Measurements from ENCODE around the gene SMAD5.

The SMAD5 gene

DNA sequence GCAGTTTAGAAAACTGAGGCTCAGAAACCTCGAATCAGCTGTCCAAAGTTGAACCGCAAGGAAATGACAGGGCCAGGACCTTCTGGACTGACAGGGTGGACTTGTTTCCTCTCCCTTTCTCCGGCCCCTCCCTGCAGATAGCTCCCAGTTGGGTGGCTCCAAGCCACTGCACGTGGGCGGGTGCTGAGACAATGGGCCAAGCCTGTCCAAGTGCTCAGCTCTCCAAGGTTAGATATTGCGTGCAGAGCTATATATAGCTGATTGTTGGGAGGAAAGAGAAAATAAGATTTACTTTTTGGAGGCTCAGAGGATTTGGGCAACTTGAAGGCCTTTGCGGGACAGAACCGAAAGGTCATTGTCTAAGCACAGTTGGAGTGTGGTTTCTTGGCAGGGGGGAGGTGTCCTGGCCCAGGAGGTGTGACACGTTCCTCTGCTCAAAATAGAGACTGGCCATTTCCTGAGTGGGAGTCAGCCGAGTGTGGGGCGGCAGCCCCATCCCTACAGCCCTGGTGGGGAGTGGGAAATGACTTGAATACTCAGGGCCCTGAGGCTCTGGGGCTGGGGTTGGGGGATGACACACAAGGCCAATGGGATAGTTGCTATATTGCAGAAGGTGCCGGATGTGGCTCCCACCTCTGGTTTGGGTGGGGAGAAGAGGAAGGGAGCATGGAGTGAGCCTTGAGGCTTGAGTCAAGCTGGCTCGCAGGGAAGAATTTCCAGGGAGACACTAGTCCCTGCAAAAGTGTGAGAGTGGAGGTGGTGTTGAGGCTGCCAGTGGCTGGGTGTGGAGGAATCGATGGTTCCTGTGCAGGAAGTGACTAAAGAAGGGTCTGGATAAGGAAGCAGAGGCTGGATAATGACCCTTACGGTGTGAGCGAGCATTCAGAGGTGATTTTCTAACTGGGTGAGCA is 44.4 kb upstream of the SMAD5 start:
- H2BK5ac ChIP-seq (ENCODE audit: low read depth, low read length, poor library complexity, severe bottlenecking), result no peak overlapping the region
- no peak for DNase-seq
- no peak overlapping the region for H3K18ac ChIP-seq (ENCODE audit: low read depth in 1 of 2, low read length in 2 of 2)
- peak overlapping the region in 1 of 2 experiments; percentile 42 for H3K4me3 ChIP-seq (ENCODE audit: insufficient read depth in 1 of 2, low read depth in 1 of 2, low read length in 2 of 2)
- no peak overlapping the region for H3K27ac ChIP-seq (ENCODE audit: low read length, poor library complexity, severe bottlenecking)
- no peaks in the 10 kb centered on the region for H3K36me3 ChIP-seq (ENCODE audit: control insufficient read depth in 1 of 2, insufficient read depth in 2 of 2, low read depth in 1 of 2, low read length in 2 of 2)
- no peaks in the 10 kb centered on the region for H3K4me1 ChIP-seq (ENCODE audit: control insufficient read depth, insufficient read depth, low read depth, low read length)
- no peak overlapping the region for H2AK5ac ChIP-seq (ENCODE audit: low read length, severe bottlenecking)
- H3K23ac ChIP-seq (ENCODE audit: low read length in 2 of 2), result no peak overlapping the region
- no peak overlapping the region for H2AFZ ChIP-seq (ENCODE audit: low read depth, low read length)
- H3K79me1 ChIP-seq (replicated peaks; ENCODE audit: low read length, poor library complexity, severe bottlenecking), result no peaks in the 10 kb centered on the region
- H3K14ac ChIP-seq (ENCODE audit: low read length in 2 of 2), result no peak overlapping the region
- no peak overlapping the region for H4K8ac ChIP-seq (ENCODE audit: low read length)
- no peak overlapping the region for H2BK15ac ChIP-seq (ENCODE audit: low read depth, poor library complexity, severe bottlenecking)
- H2BK12ac ChIP-seq (ENCODE audit: low read length in 2 of 2), result no peak overlapping the region
- H4K91ac ChIP-seq (ENCODE audit: low read length), result no peak overlapping the region
- WGBS, result 90% methylated on average over 16 of the region's 16 CpGs
- H3K9me3 ChIP-seq (ENCODE audit: control insufficient read depth, low read length), result no peaks in the 10 kb centered on the region
- H2BK120ac ChIP-seq (ENCODE audit: low read depth, low read length), result no peak overlapping the region
- peaks cover 0 to 15% of the 10 kb centered on the region in 2 experiments for H3K27me3 ChIP-seq (ENCODE audit: control insufficient read depth in 1 of 2, insufficient read depth in 1 of 2, low read length in 2 of 2)
- no peak overlapping the region for H3K4me2 ChIP-seq (ENCODE audit: low read length, poor library complexity, severe bottlenecking)
- H3K9ac ChIP-seq (ENCODE audit: low read length), result peak overlapping the region; percentile 70
- H3K4ac ChIP-seq (ENCODE audit: low read depth in 1 of 2, low read length in 2 of 2), result no peak overlapping the region

DNA sequence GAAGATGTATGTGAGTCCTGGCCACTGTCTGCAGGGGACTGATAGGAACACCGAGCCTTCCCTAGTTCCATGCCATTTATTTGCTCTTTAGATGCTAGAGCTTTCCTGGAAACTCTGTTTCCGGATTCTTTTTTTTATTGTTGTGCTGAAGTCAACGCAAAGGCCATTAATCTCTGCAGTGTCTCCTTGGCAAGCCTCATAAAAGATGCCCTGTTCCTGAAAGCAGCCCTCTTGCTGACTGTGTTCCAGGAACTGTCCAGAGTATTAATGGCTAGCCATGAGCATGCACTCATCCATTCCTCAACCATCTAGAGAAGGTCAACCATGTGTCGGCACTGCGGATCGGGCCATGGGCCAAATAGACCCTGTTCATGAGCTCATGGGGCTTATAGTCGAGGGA is 42.9 kb upstream of the SMAD5 start:
- DNase-seq, result no peak
- no peak overlapping the region for H3K4me2 ChIP-seq (ENCODE audit: low read length, poor library complexity, severe bottlenecking)
- 60% methylated on average over 7 of the region's 7 CpGs for WGBS

DNA sequence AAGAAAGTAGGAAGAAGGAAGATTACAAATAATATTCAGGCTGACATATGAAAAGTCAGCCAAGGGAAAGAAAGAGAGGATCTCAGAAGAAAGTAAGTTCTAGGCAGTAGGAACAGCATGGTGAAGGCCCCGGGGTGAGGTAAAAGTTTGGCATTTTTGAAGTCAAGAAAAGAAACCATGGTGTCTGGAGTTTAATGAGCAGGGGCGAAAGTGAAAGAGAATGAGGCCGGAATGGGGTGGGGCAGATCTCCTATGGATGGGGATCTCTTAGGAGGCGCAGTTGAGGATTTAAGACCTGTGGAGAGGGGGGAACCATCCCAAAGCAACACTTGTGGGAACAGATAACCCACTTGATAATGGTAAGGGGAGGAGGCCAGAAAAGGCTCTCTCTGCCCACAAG is 42.3 kb upstream of the SMAD5 start:
- Histone ChIP-seq H2BK12ac (ENCODE audit: low read length in 2 of 2) (no peak overlapping the region), H2AFZ (ENCODE audit: low read depth, low read length) (no peak overlapping the region), H2BK120ac (ENCODE audit: low read depth, low read length) (no peak overlapping the region), H3K36me3 (ENCODE audit: control insufficient read depth in 1 of 2, insufficient read depth in 2 of 2, low read depth in 1 of 2, low read length in 2 of 2) (no peaks in the 10 kb centered on the region), H3K4me3 (ENCODE audit: insufficient read depth in 1 of 2, low read depth in 1 of 2, low read length in 2 of 2) (no peak overlapping the region), H3K4me1 (ENCODE audit: control insufficient read depth, insufficient read depth, low read depth, low read length) (no peaks in the 10 kb centered on the region), H3K27ac (ENCODE audit: low read length, poor library complexity, severe bottlenecking) (no peak overlapping the region), H4K91ac (ENCODE audit: low read length) (no peak overlapping the region), H2AK5ac (ENCODE audit: low read length, severe bottlenecking) (no peak overlapping the region), H3K14ac (ENCODE audit: low read length in 2 of 2) (no peak overlapping the region), H2BK5ac (ENCODE audit: low read depth, low read length, poor library complexity, severe bottlenecking) (no peak overlapping the region), H3K18ac (ENCODE audit: low read depth in 1 of 2, low read length in 2 of 2) (no peak overlapping the region), H2BK15ac (ENCODE audit: low read depth, poor library complexity, severe bottlenecking) (no peak overlapping the region), H3K4ac (ENCODE audit: low read depth in 1 of 2, low read length in 2 of 2) (no peak overlapping the region), H3K9ac (ENCODE audit: low read length) (no peak overlapping the region), H3K23ac (ENCODE audit: low read length in 2 of 2) (no peak overlapping the region), H3K79me1 (replicated peaks; ENCODE audit: low read length, poor library complexity, severe bottlenecking) (no peaks in the 10 kb centered on the region), H3K27me3 (ENCODE audit: control insufficient read depth in 1 of 2, insufficient read depth in 1 of 2, low read length in 2 of 2) (peaks cover 5 to 14% of the 10 kb centered on the region in 2 experiments), H3K9me3 (ENCODE audit: control insufficient read depth, low read length) (no peaks in the 10 kb centered on the region), H4K8ac (ENCODE audit: low read length) (no peak overlapping the region), H3K4me2 (ENCODE audit: low read length, poor library complexity, severe bottlenecking) (no peak overlapping the region)
- WGBS, result 93% methylated on average over 4 of the region's 4 CpGs
- no peak for DNase-seq

More for the DNA sequence above, 42.9 kb upstream of the SMAD5 start:
- H3K9me3 ChIP-seq (ENCODE audit: control insufficient read depth, low read length), result no peaks in the 10 kb centered on the region
- H3K27ac ChIP-seq (ENCODE audit: low read length, poor library complexity, severe bottlenecking), result no peak overlapping the region
- no peak overlapping the region for H2AK5ac ChIP-seq (ENCODE audit: low read length, severe bottlenecking)
- no peak overlapping the region for H4K91ac ChIP-seq (ENCODE audit: low read length)
- no peak overlapping the region for H2BK5ac ChIP-seq (ENCODE audit: low read depth, low read length, poor library complexity, severe bottlenecking)
- no peak overlapping the region for H4K8ac ChIP-seq (ENCODE audit: low read length)
- H3K36me3 ChIP-seq (ENCODE audit: control insufficient read depth in 1 of 2, insufficient read depth in 2 of 2, low read depth in 1 of 2, low read length in 2 of 2), result no peaks in the 10 kb centered on the region
- no peak overlapping the region for H3K18ac ChIP-seq (ENCODE audit: low read depth in 1 of 2, low read length in 2 of 2)
- H3K27me3 ChIP-seq (ENCODE audit: control insufficient read depth in 1 of 2, insufficient read depth in 1 of 2, low read length in 2 of 2), result peaks cover 4 to 10% of the 10 kb centered on the region in 2 experiments
- no peak overlapping the region for H2BK15ac ChIP-seq (ENCODE audit: low read depth, poor library complexity, severe bottlenecking)
- no peak overlapping the region for H3K14ac ChIP-seq (ENCODE audit: low read length in 2 of 2)
- H2BK12ac ChIP-seq (ENCODE audit: low read length in 2 of 2), result no peak overlapping the region
- H3K79me1 ChIP-seq (replicated peaks; ENCODE audit: low read length, poor library complexity, severe bottlenecking), result no peaks in the 10 kb centered on the region
- no peak overlapping the region for H2BK120ac ChIP-seq (ENCODE audit: low read depth, low read length)
- no peak overlapping the region for H2AFZ ChIP-seq (ENCODE audit: low read depth, low read length)
- no peak overlapping the region for H3K4ac ChIP-seq (ENCODE audit: low read depth in 1 of 2, low read length in 2 of 2)
- no peak overlapping the region for H3K4me3 ChIP-seq (ENCODE audit: insufficient read depth in 1 of 2, low read depth in 1 of 2, low read length in 2 of 2)
- H3K9ac ChIP-seq (ENCODE audit: low read length), result no peak overlapping the region
- H3K4me1 ChIP-seq (ENCODE audit: control insufficient read depth, insufficient read depth, low read depth, low read length), result no peaks in the 10 kb centered on the region
- H3K23ac ChIP-seq (ENCODE audit: low read length in 2 of 2), result no peak overlapping the region

DNA sequence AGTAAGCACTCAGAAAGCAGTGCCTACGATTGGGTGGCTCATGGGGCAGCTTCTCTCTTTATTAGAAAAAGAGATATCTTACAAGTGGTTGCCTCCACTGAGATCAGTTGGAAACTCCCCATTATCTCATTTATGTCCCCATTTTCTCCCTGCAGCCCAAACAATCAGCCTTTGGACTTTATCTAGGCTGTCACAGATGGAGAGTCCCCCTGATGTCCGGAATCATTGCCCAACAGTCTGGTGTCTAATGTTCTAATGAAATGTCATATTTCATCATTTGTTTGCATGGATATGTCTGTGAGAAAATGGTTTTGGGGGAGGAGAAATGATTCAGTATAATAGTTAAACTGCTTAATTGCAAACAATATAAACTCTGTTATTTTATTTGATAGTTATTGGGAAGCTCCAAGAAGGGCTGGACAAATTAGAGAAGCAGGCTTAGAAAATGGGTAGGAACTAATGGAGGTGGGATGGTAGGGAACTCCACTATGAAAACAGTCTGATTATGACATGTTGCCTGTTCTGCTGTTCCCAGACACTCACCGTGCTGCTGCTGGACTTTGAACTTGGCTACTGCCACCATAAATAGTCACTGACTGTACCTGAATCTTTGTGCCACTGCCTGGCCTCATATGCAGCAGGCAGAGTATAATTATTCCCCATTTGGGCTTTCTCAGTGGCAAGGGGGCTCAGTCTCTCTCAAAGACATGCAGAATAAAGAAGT is 38.3 kb upstream of the SMAD5 start:
- Histone ChIP-seq H3K4me2 (ENCODE audit: low read length, poor library complexity, severe bottlenecking) (no peak overlapping the region), H2BK12ac (ENCODE audit: low read length in 2 of 2) (no peak overlapping the region), H3K4me1 (ENCODE audit: control insufficient read depth, insufficient read depth, low read depth, low read length) (no peaks in the 10 kb centered on the region), H4K91ac (ENCODE audit: low read length) (no peak overlapping the region), H3K9me3 (ENCODE audit: control insufficient read depth, low read length) (no peaks in the 10 kb centered on the region), H2AFZ (ENCODE audit: low read depth, low read length) (no peak overlapping the region), H3K27ac (ENCODE audit: low read length, poor library complexity, severe bottlenecking) (no peak overlapping the region), H3K23ac (ENCODE audit: low read length in 2 of 2) (no peak overlapping the region), H2BK5ac (ENCODE audit: low read depth, low read length, poor library complexity, severe bottlenecking) (no peak overlapping the region), H2BK15ac (ENCODE audit: low read depth, poor library complexity, severe bottlenecking) (no peak overlapping the region), H4K8ac (ENCODE audit: low read length) (no peak overlapping the region), H3K36me3 (ENCODE audit: control insufficient read depth in 1 of 2, insufficient read depth in 2 of 2, low read depth in 1 of 2, low read length in 2 of 2) (no peaks in the 10 kb centered on the region), H3K79me1 (replicated peaks; ENCODE audit: low read length, poor library complexity, severe bottlenecking) (no peaks in the 10 kb centered on the region), H3K27me3 (ENCODE audit: control insufficient read depth in 1 of 2, insufficient read depth in 1 of 2, low read length in 2 of 2) (peaks cover 11 to 32% of the 10 kb centered on the region in 2 experiments), H3K14ac (ENCODE audit: low read length in 2 of 2) (no peak overlapping the region), H3K4me3 (ENCODE audit: insufficient read depth in 1 of 2, low read depth in 1 of 2, low read length in 2 of 2) (no peak overlapping the region), H3K4ac (ENCODE audit: low read depth in 1 of 2, low read length in 2 of 2) (no peak overlapping the region), H3K9ac (ENCODE audit: low read length) (no peak overlapping the region), H3K18ac (ENCODE audit: low read depth in 1 of 2, low read length in 2 of 2) (no peak overlapping the region), H2AK5ac (ENCODE audit: low read length, severe bottlenecking) (no peak overlapping the region), H2BK120ac (ENCODE audit: low read depth, low read length) (no peak overlapping the region)
- 78% methylated on average over 3 of the region's 3 CpGs for WGBS
- DNase-seq, result no peak

All from mesenchymal stem cell (in vitro differentiated cells and primary cell).